ENCODE measurements around the gene CEP78.
"Not testable (repeated sequence)": the region's sequence is repeated elsewhere in the genome, so short reads cannot be mapped to it uniquely, and the experiment has no call there.

CEP78 gene
- total RNA-seq, result 58.5 reads per million, percentile 72 among the genes with 10 or more reads in this experiment

DNA sequence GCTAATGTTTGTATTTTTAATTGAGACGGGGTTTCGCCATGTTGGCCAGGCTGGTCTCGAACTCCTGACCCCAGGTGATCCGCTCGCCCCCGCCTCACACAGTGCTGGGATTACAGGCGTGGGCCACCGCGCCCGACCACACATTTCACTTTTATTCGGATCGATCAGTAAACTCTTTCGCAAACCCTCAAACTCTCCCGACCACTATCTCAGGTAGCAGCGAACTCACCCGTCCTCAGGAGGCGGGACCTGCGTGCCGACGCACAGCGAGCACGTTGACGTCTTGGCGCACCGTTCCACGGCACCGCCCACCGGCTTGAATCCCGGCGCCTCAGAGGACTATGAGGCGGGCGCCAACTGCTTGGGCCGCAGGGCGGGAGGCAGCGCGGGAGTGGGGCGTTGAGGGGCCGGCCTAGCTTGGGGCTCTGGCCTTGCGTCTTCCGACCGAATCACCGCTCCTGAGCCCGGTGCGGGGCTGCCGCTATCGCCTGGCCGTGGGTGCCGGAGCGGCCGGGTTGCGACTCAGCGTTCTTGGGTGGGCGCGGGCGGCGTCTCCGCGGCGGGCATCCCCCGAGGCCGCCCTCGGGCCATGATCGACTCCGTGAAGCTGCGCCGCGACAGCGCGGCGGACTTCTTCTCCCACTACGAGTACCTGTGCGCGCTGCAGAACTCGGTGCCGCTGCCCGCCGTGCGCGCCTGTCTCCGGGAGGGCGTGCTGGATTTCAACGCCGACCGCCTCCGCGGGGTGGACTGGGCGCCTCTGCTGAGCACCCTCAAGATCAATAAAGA, at the start of gene CEP78:
Gene CEP78, plus strand, starts transcription at position 314 of the 789 bp plus-strand sequence. Its CDS starts 276 bp downstream, at position 590.
- peak; percentile 78 for DNase-seq

- DNase-seq, result no peak
These were observed 48.0 kb upstream of the CEP78 start for GRCh38 chr9:78187763-78188484.

GRCh38 chr9:78188594-78188993, 47.3 kb upstream of the CEP78 start:
- DNase-seq, result no peak

GRCh38 chr9:78189001-78189400, 46.9 kb upstream of the CEP78 start:
- DNase-seq, result no peak

DNA sequence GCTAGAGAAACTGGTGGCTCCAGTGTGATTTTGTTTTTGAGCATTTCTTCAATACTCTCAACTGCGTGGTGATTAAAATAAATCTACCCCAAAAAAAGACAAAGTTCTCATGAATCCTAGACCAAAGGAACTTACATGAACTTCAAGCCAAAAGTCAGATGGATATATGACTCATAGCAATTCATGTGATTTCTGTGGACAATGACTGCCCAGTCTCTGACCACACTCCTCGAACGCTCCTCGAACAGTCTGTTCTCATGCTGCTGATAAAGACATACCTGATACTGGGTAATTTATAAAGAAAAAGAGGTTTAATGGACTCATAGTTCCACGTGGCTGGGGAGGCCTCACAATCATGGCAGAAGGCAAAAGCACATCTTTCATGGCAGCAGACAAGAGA, 46.4 kb upstream of the CEP78 start:
- DNase-seq, result no peak

GRCh38 chr9:78191931-78192330, 43.9 kb upstream of the CEP78 start:
- DNase-seq, result no peak

DNA sequence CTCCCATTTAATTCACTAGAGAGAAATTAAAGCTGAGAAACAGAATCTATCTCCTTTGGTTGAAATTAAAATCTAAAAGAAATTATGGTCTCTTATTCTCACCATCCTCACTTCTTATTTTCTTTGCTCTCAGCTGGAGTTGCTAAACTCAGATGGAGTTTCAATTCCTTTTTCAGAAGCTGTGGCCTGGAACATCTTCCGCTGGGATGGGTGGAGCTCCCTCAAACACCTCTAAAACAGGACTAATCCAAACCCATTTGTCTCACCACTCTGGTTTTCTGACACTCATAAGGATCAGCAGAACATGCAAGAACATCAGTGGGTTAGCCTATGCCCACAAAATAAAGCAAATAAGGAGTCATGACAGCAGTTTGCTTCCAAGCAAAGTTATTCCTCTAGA, 39.6 kb upstream of the CEP78 start:
- DNase-seq, result no peak

DNA sequence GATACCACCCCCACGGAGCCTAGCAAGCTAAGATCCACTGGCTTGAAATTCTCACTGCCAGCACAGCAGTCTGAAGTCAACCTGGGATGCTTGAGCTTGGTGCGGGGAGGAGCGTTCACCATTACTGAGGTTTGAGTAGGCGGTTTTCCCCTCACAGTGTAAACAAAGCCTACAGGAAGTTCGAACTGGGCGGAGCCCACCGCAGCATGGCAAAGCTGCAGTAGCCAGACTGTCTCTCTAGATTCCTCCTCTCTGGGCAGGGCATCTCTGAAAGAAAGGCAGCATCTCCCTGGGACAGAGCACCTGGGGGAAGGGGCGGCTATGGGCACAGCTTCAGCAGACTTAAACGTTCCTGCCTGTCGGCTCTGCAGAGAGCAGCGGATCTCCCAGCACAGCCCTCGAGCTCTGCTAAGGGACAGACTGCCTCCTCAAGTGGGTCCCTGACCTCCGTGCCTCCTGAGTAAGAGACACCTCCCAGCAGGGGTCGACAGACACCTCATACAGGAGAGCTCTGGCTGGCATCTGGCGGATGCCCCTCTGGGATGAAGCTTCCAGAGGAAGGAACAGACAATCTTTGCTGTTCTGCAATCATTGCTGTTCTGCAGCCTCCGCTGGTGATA, 34.6 kb upstream of the CEP78 start:
- peak; percentile 35 for DNase-seq

DNA sequence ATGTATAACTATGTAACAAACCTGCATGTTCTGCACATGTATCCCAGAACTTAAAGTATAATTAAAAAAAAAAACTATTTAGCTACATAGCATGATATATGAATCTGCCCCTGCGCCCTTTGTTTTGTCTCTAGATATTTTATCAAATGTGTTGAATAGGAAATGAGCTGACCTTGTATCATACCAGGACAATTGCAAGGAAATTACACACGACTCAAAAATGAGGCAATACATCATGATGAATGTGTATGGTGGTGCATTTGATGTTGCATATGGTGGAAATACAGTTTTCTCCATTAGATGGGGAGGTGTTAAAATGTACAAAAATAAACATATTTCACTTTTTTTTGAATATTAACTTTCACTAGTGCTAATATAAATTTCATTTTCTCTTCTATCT, 28.6 kb upstream of the CEP78 start:
- no peak for DNase-seq

GRCh38 chr9:78207901-78208300, 28.0 kb upstream of the CEP78 start:
- no peak for DNase-seq

GRCh38 chr9:78209127-78209526, 26.7 kb upstream of the CEP78 start:
- no peak for DNase-seq

- no peak for DNase-seq
These were observed 25.0 kb upstream of the CEP78 start for GRCh38 chr9:78210841-78211301.

- no peak for DNase-seq
These were observed 23.0 kb upstream of the CEP78 start for GRCh38 chr9:78212868-78213267.

DNA sequence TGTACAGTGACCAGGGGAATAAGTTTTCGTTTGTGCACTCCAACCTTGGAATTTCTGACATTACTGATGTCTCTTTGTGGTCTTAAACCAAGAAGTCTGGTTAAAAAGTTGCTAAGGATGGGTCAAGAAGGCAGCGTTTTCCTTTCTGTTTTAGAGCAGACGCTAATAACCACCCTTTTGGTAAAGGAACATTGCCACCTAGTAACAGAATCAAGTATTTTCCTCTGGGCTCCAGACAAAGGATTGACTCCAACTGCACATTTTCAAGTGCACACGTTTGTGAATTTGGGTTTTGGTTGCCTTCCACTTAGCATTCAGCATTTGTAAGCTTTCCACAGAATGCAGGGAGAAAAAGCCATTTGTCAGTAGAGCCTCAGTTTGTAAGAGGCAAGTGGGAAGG, 22.2 kb upstream of the CEP78 start:
- no peak for DNase-seq

DNA sequence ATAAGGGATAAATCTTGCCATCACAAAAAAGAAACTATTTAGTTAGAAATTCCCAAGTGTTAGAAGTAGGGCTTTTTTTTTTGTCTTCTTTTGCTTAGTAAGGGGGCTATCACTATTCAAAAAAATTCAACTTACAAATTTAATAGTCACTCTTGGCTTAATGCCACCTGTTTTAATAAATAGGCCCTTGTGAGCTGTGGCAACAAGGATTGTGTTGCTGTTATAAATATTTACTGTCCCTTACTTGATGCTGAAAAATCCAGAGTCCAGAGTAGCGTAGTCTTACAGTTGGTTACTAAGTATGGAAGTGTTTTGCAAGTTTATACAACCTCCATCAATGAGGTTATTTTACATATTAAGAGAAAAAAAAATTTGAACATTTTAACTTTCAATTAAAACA, 21.4 kb upstream of the CEP78 start:
- no peak for DNase-seq

- no peak for DNase-seq
These were observed 20.2 kb upstream of the CEP78 start for GRCh38 chr9:78215706-78216105.

DNA sequence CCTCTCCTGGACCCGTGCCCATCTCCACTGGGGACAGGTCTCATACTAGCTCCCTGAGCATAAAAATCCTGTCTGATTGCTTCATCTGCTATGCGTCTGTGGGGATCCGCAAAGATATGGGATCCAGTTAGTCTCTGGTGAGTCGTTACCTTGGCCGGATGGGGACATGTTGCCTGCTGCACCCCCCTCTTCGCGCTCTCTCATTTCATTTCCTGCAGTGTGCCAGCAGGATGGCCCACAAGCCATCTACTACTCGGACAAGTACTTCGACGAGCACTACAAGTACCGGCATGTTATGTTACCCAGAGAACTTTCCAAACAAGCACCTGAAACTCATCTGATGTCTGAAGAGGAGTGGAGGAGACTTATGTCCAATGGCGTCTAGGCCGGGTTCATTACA, 17.0 kb upstream of the CEP78 start:
- no peak for DNase-seq

DNA sequence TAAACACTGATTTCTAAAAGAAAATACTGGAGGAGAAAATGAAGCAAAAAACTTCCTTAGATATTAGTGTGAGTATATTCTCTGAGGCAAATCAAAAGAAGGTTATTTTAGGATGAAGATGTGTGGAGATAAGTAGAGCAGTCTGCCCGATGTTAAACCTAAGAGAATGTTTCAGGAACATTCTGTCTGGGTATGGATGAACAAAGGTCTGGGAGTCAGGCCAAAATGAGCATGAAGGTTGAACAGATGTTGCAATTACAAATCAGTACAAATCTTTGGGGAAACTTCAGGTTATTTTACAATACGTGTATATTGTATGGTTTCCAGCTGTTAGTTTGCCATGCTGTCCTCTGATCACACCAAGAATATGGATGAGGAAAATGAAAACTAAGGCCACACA, 14.4 kb upstream of the CEP78 start:
- no peak for DNase-seq

GRCh38 chr9:78221841-78222240, 14.0 kb upstream of the CEP78 start:
- DNase-seq, result not testable (repeated sequence)

DNA sequence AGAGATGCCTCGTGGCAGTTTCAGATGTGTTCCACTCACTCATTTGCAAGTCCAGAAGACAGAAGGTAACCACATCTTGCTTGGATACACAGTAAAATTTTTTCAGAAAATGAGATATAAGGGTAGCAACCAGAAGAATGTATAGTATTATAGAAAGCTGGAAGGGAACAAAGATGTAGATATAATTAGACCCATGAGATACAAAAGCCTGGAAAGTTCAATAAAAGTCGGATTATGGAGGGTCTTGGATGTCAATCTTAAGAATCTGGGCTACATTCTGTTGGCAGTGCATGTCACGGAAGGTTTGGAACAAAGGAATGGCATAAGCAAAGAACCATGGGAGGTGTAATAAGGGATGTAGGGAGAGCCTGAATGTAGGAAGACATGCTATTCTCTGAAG, 5.1 kb upstream of the CEP78 start:
- DNase-seq, result no peak

- not testable (repeated sequence) for DNase-seq
These were observed 3.4 kb upstream of the CEP78 start for GRCh38 chr9:78232471-78232870.

DNA sequence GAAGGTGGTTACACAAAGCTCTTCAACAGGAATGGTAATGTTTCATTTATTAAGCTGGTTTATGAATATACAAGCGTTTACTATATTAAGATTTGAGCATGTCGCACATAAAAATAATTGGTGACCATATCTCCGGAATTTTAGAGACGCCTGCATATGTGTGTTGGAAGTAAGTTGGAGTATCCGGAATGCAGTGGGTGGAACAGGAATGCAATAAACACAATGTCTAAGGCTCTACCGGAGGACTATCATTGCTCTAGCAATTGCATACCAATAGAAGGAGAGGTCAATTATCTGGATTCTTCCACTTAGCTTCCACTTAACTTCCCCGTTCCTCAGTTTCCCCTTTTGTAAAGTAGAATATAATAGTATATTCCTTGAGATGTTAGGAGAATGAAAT, 1.1 kb upstream of the CEP78 start:
- no peak for DNase-seq

GRCh38 chr9:78235256-78235761, 566 bp upstream of the CEP78 start:
- DNase-seq, result no peak

GRCh38 chr9:78236551-78236910, 656 bp downstream of the CEP78 start:
- DNase-seq, result no peak

All from effector CD4-positive, alpha-beta T cell (primary cell).